Smooth muscle cell (in vitro differentiated cells): ENCODE results near the gene LTB4R. TPM values are rescaled to one million over a fixed set of nuclear protein-coding genes. Genes with fewer than 3 reads are reported as not detected.
"Not testable (repeated sequence)": the region's sequence is repeated elsewhere in the genome, so short reads cannot be mapped to it uniquely, and the experiment has no call there.

Source experiments
- DNase-seq: peaks from one replicate; lab custom pipeline; 2025; ENCODE audit not compliant: unreplicated experiment; lab: John Stamatoyannopoulos, UW
- H2AFZ ChIP-seq: fragments of 200-600 bp; sonication (generic); 2 replicates; pipeline ENCODE4 v1.6.0; 2016; ENCODE audit warnings: antibody characterized with exemption, low read depth, mild to moderate bottlenecking
- H3F3A ChIP-seq: fragments of 200-600 bp; sonication (generic); 2 replicates; pipeline ENCODE4 v1.6.0; 2017; ENCODE audit warnings: antibody characterized with exemption, low read depth
- H3K27ac ChIP-seq: fragments of 200-600 bp; sonication (generic); 2 replicates; pipeline ENCODE4 v1.5.1; 2016; ENCODE audit warnings: low read depth, mild to moderate bottlenecking
- H3K27me3 ChIP-seq: fragments of 200-600 bp; sonication (generic); 2 replicates; pipeline ENCODE4 v1.6.1; 2016; ENCODE audit warnings: low read depth, mild to moderate bottlenecking
- H3K36me3 ChIP-seq: fragments of 200-600 bp; sonication (generic); 2 replicates; pipeline ENCODE4 v1.5.1; 2016; ENCODE audit warnings: low read depth
- H3K4me1 ChIP-seq: fragments of 200-600 bp; sonication (generic); 2 replicates; pipeline ENCODE4 v1.5.1; 2016; ENCODE audit warnings: low read depth
- H3K4me2 ChIP-seq: fragments of 200-600 bp; sonication (generic); 2 replicates; pipeline ENCODE4 v1.6.0; 2016; ENCODE audit warnings: mild to moderate bottlenecking
- H3K4me3 ChIP-seq: fragments of 200-600 bp; sonication (generic); 2 replicates; pipeline ENCODE4 v1.5.1; 2016; ENCODE audit warnings: mild to moderate bottlenecking
- H3K79me2 ChIP-seq: fragments of 200-600 bp; sonication (generic); 2 replicates; pipeline ENCODE4 v1.6.0; 2016; ENCODE audit warnings: low read depth, mild to moderate bottlenecking
- H3K9ac ChIP-seq: fragments of 200-600 bp; sonication (generic); 2 replicates; pipeline ENCODE4 v1.6.0; 2016; ENCODE audit warnings: low read depth
- H3K9me3 ChIP-seq: fragments of 200-600 bp; sonication (generic); replicated peaks from 2 replicates; pipeline ENCODE4 v1.5.1; 2016; ENCODE audit warnings: low read depth
- H4K20me1 ChIP-seq: fragments of 200-600 bp; sonication (generic); 2 replicates; pipeline ENCODE4 v1.6.0; 2016; ENCODE audit warnings: low read depth
- WGBS: methylation state at CpG from one replicate; pipeline ENCODE4 v1.1.7; 2016; ENCODE audit warnings: low lambda C conversion rate; 5-methylcytosine and 5-hydroxymethylcytosine counted together
- polyA plus RNA-seq: library from polyadenylated mRNA; unstranded; fragments of >200 nt; fragmentation: Nextera tagmentation; extraction: Ambion mirVana; gene quantifications from 2 replicates; pipeline ENCODE4 v1.2.1, GENCODE V29; 2016
- total RNA-seq: library from RNA; depleted of rRNA; stranded (reverse); fragments of >200 nt; gene quantifications from 2 replicates; pipeline ENCODE4 v1.2.3, GENCODE V29; 2014
- TF ChIP-seq, protein P1 (sequence below): fragments of 200-600 bp; sonication (generic); IDR thresholded peaks from 2 replicates; pipeline ENCODE4 v1.5.1; 2017; ENCODE audit warnings: borderline replicate concordance, mild to moderate bottlenecking, antibody characterized with exemption; ENCODE audit not compliant: insufficient read depth, poor library complexity, severe bottlenecking

Gene LTB4R
- total and polyA plus RNA-seq, 2 experiments from 2014 or later = 1.6 to 2.7 TPM

DNA sequence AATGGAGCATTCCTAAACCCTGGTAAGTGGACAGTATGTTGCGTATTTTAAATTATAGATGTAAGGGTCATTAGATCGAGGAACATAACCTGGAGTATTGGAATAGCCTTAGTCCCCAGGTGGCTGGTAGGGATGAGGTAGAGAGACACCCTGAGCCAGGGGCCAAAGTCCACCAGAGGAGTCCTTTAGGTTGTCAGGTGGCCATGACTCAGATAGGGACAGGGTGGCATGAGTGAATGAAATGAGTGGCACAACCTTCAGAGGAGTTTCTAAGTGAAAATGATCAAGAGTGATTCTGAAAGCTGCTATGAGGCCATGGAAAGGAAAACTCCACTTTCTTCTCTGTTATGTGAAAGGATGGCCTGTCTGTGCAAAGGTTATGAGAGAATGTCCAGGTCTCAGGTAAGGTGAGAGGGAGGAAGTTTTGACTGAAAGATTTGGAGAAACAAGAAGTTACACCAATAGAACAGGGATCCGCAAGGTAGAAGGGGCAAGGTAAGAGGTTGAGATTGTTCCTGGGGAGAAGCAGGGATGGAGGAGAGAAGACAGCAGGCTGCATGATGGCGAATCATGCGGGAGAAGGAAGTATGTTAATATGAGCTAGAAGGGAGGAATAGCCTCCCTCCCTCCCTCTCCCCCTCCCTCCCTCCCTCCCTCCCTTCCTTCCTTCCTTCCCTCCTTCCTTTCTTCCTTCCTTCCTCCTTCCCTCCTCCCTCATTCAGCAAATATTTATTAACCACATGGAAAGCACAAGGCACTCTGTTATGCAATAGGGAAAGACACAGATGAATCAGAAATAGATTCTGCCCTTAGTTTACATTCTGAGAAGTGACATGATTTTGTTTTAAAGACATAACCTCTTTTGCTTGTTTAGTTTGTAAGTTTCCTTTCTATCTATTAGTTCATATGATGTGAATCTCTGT lies 42.5 kb downstream of the LTB4R start:
- TF ChIP-seq, protein P1, sequence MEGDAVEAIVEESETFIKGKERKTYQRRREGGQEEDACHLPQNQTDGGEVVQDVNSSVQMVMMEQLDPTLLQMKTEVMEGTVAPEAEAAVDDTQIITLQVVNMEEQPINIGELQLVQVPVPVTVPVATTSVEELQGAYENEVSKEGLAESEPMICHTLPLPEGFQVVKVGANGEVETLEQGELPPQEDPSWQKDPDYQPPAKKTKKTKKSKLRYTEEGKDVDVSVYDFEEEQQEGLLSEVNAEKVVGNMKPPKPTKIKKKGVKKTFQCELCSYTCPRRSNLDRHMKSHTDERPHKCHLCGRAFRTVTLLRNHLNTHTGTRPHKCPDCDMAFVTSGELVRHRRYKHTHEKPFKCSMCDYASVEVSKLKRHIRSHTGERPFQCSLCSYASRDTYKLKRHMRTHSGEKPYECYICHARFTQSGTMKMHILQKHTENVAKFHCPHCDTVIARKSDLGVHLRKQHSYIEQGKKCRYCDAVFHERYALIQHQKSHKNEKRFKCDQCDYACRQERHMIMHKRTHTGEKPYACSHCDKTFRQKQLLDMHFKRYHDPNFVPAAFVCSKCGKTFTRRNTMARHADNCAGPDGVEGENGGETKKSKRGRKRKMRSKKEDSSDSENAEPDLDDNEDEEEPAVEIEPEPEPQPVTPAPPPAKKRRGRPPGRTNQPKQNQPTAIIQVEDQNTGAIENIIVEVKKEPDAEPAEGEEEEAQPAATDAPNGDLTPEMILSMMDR = no peak
- peaks cover 46% of the 10 kb centered on the region for H3K27me3 ChIP-seq
- H3K9ac ChIP-seq = no peak overlapping the region
- no peaks in the 10 kb centered on the region for H3K4me1 ChIP-seq
- no peaks in the 10 kb centered on the region for H3K36me3 ChIP-seq
- H2AFZ ChIP-seq = no peak overlapping the region
- peak overlapping the region; percentile 33 for H3K27ac ChIP-seq
- 52% methylated on average over 5 of the region's 5 CpGs for WGBS
- H3K79me2 ChIP-seq = no peaks in the 10 kb centered on the region
- no peak overlapping the region for H3K4me3 ChIP-seq
- H3K4me2 ChIP-seq = no peak overlapping the region
- DNase-seq = no peak
- H3F3A ChIP-seq = no peaks in the 10 kb centered on the region
- no peaks in the 10 kb centered on the region for H3K9me3 ChIP-seq
- no peaks in the 10 kb centered on the region for H4K20me1 ChIP-seq

DNA sequence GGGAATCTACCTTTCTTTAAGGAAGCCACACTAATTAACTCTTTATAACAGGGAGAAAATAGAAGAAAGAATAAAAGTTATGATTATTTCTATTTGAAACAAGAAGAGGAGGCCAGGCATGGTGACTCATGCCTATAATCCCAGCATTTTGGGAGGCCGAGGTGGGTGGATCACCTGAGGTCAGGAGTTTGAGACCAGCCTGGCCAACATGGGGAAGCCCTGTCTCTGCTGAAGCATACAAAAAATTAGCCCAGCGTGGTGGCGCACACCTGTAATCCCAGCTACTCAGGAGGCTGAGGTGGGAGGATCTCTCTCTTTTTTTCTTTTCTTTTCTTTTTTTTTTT lies 43.2 kb downstream of the LTB4R start:
- H3K27ac ChIP-seq = peak overlapping the region; percentile 33
- not testable (repeated sequence) for H3K9ac ChIP-seq

DNA sequence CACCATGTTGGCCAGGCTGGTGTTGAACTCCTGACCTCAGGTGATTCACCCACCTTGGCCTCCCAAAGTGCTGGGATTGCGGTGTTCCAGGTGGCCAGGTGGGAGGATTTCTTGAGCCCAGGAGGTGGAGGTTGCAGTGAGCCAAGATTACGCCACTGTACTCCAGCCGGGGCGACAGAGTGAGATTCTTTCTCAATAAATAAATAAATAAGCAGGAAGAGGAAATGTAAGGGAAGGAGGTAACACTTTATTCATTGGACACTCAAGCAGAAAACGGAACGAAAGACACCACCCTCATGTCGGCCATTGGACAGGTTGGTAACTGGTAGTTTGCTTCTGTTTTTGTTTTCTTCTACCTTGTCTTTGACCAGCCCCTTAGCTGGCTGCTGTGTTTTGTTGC lies 43.7 kb downstream of the LTB4R start:
- no peak for DNase-seq
- H3K36me3 ChIP-seq = no peaks in the 10 kb centered on the region
- H3K4me2 ChIP-seq = no peak overlapping the region
- peaks cover 34% of the 10 kb centered on the region for H3K27me3 ChIP-seq
- no peaks in the 10 kb centered on the region for H4K20me1 ChIP-seq
- no peaks in the 10 kb centered on the region for H3K79me2 ChIP-seq
- H3K27ac ChIP-seq = no peak overlapping the region
- no peaks in the 10 kb centered on the region for H3K4me1 ChIP-seq
- H3F3A ChIP-seq = no peaks in the 10 kb centered on the region
- no peak overlapping the region for H3K9ac ChIP-seq
- TF ChIP-seq, protein P1 = no peak
- no peak overlapping the region for H2AFZ ChIP-seq
- H3K4me3 ChIP-seq = no peak overlapping the region
- WGBS = 91% methylated on average over 7 of the region's 7 CpGs
- H3K9me3 ChIP-seq = no peaks in the 10 kb centered on the region

More for the DNA sequence above, 43.2 kb downstream of the LTB4R start:
- peaks cover 39% of the 10 kb centered on the region for H3K27me3 ChIP-seq
- H3K4me1 ChIP-seq, H3F3A ChIP-seq, H4K20me1 ChIP-seq, H3K79me2 ChIP-seq, DNase-seq, H2AFZ ChIP-seq, H3K4me3 ChIP-seq, H3K36me3 ChIP-seq, H3K9me3 ChIP-seq, H3K4me2 ChIP-seq: not testable (repeated sequence)
- 72% methylated on average over 3 of the region's 3 CpGs for WGBS

DNA sequence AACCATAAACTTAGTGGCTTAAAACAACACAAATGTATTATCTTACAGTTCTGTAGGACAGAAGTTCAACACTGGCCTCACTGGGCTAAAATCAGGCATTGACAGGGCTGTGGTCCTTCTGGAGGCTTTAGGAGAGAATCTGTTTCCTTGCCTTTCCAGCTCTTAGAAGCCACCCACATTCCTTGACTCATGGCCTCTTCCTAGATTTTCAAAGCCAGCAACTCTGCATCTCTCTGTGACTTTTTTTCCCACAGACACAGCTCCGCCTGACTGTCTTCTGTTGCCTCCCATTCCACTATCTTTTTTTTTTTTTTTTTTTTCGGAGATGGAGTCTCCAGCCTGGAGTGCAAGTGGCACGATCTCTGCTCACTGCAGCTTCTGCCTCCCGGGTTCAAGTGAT lies 44.9 kb downstream of the LTB4R start:
- Histone ChIP-seq H3F3A (no peaks in the 10 kb centered on the region), H3K36me3 (no peaks in the 10 kb centered on the region), H3K4me3 (no peak overlapping the region), H3K9ac (no peak overlapping the region), H3K4me2 (no peak overlapping the region), H2AFZ (no peak overlapping the region), H4K20me1 (no peaks in the 10 kb centered on the region), H3K27me3 (peaks cover 22% of the 10 kb centered on the region), H3K4me1 (no peaks in the 10 kb centered on the region), H3K9me3 (no peaks in the 10 kb centered on the region), H3K79me2 (no peaks in the 10 kb centered on the region), H3K27ac (no peak overlapping the region)
- WGBS = 75% methylated on average over 4 of the region's 4 CpGs
- DNase-seq = no peak
- TF ChIP-seq, protein P1 = no peak
